HCT116 (cell line): Measurements from ENCODE around the gene PRKCD.

Experiments used
- CTCF ChIP-seq, 3 experiments: fragments of 200-600 bp in 1 of 3; sonication (generic) in 1 of 3; IDR thresholded peaks in 2 of 3; conservative IDR thresholded peaks in 1 of 3; 2 replicates each; pipeline ENCODE4 v1.5.1; 2012 to 2017; ENCODE audit warnings: low read depth in 2 of 3, low read length in 2 of 3, antibody characterized with exemption in 1 of 3, borderline replicate concordance in 1 of 3, control low read depth in 1 of 3, mild to moderate bottlenecking in 1 of 3, mixed read lengths in 1 of 3, mixed run types in 1 of 3, moderate library complexity in 1 of 3; ENCODE audit not compliant: insufficient read depth in 1 of 3
- EZH2 ChIP-seq: fragments of 200-600 bp; sonication (generic); IDR thresholded peaks from 2 replicates; pipeline ENCODE4 v1.6.1; 2017; ENCODE audit warnings: antibody characterized with exemption, mixed run types
- FOSL1 ChIP-seq: IDR thresholded peaks from 2 replicates; pipeline ENCODE4 v1.6.1; 2012; ENCODE audit warnings: low read depth
- POLR2A ChIP-seq: IDR thresholded peaks from 2 replicates; pipeline ENCODE4 v1.7.0; 2011; ENCODE audit warnings: borderline replicate concordance; ENCODE audit not compliant: insufficient read depth, insufficient read length; ENCODE audit errors: extremely low read depth
- REST ChIP-seq: IDR thresholded peaks from 2 replicates; pipeline ENCODE4 v1.6.1; 2012; ENCODE audit warnings: low read depth
- SRF ChIP-seq: IDR thresholded peaks from 2 replicates; pipeline ENCODE4 v1.6.1; 2012; ENCODE audit warnings: low read depth

- no peak for TF ChIP-seq EZH2
- no peak for TF ChIP-seq REST
- TF ChIP-seq CTCF (IDR thresholded peaks at IDR 0.05 in 2 of 3, conservative IDR thresholded peaks at IDR 0.05 in 1 of 3; ENCODE audit: borderline replicate concordance in 1 of 3, insufficient read depth in 1 of 3, low read depth in 2 of 3, low read length in 2 of 3) = no peak
- TF ChIP-seq POLR2A = no peak
- TF ChIP-seq SRF = no peak
- TF ChIP-seq FOSL1 = no peak
Observed at GRCh38 chr3:53198996-53199395, 38.0 kb downstream of the PRKCD start.
